ENCODE results near the gene PTGDR. TPM values are rescaled to one million over a fixed set of nuclear protein-coding genes. Genes with fewer than 3 reads are reported as not detected.

PTGDR gene, protein sequence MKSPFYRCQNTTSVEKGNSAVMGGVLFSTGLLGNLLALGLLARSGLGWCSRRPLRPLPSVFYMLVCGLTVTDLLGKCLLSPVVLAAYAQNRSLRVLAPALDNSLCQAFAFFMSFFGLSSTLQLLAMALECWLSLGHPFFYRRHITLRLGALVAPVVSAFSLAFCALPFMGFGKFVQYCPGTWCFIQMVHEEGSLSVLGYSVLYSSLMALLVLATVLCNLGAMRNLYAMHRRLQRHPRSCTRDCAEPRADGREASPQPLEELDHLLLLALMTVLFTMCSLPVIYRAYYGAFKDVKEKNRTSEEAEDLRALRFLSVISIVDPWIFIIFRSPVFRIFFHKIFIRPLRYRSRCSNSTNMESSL
- not detected for total RNA-seq (2021; ENCODE audit: unreplicated experiment)
- not detected in 2 replicates for polyA plus RNA-seq (2012)
- not detected for Bru-seq, nascent RNA
- BruChase-seq, experiment 1, labeled RNA remaining after a 6-hour chase = not detected
- BruChase-seq, experiment 2, labeled RNA remaining after a 2-hour chase = not detected
- long read RNA-seq = 0 reads

DNA sequence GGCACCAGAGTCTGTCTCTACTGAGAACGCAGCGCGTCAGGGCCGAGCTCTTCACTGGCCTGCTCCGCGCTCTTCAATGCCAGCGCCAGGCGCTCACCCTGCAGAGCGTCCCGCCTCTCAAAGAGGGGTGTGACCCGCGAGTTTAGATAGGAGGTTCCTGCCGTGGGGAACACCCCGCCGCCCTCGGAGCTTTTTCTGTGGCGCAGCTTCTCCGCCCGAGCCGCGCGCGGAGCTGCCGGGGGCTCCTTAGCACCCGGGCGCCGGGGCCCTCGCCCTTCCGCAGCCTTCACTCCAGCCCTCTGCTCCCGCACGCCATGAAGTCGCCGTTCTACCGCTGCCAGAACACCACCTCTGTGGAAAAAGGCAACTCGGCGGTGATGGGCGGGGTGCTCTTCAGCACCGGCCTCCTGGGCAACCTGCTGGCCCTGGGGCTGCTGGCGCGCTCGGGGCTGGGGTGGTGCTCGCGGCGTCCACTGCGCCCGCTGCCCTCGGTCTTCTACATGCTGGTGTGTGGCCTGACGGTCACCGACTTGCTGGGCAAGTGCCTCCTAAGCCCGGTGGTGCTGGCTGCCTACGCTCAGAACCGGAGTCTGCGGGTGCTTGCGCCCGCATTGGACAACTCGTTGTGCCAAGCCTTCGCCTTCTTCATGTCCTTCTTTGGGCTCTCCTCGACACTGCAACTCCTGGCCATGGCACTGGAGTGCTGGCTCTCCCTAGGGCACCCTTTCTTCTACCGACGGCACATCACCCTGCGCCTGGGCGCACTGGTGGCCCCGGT lies at the start of gene PTGDR:
Gene PTGDR (plus strand): TSS at position 198 of the 778 bp plus-strand sequence. CDS start 117 bp downstream, at position 315.
- Histone ChIP-seq H3K79me2 (ENCODE audit: insufficient read depth, low read length) (no peaks in the 10 kb centered on the region), H3K4me3 (replicated peaks in 1 of 2; ENCODE audit: low read depth in 1 of 2, low read length in 2 of 2) (no peak within 1 kb of the TSS), H3K4me1 (ENCODE audit: control insufficient read depth in 1 of 2, insufficient read depth in 2 of 2, low read length in 2 of 2) (no peaks in the 10 kb centered on the region), H3K36me3 (ENCODE audit: control insufficient read depth in 1 of 2, insufficient read depth in 2 of 2, low read length in 2 of 2) (no peaks in the 10 kb centered on the region), H4K20me1 (ENCODE audit: insufficient read depth) (no peaks in the 10 kb centered on the region), H2AFZ (ENCODE audit: low read depth, low read length, poor library complexity, severe bottlenecking) (no peak within 1 kb of the TSS), H3K9ac (ENCODE audit: low read length) (no peak within 1 kb of the TSS), H3K9me3 (ENCODE audit: control insufficient read depth in 1 of 2, insufficient read depth in 1 of 2, low read depth in 1 of 2, low read length in 2 of 2) (no peaks in the 10 kb centered on the region), H3K27me3 (ENCODE audit: insufficient read depth, low read length) (no peaks in the 10 kb centered on the region), H3K9me2 (ENCODE audit: insufficient read depth) (no peaks in the 10 kb centered on the region), H3K27ac (ENCODE audit: low read depth, low read length) (no peak within 1 kb of the TSS), H3K4me2 (ENCODE audit: low read length) (no peak within 1 kb of the TSS)
- DNase-seq (ENCODE audit: low read depth, low spot score) (no peak), ATAC-seq (no peak)
- TF ChIP-seq ZFX (IDR thresholded peaks at IDR 0.05) = no peak
- TF ChIP-seq, protein P1, sequence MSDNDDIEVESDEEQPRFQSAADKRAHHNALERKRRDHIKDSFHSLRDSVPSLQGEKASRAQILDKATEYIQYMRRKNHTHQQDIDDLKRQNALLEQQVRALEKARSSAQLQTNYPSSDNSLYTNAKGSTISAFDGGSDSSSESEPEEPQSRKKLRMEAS (IDR thresholded peaks at IDR 0.05) = no peak
- no peak for TF ChIP-seq CBX3 (IDR thresholded peaks at IDR 0.05; ENCODE audit: low read depth)
- TF ChIP-seq, protein P2, sequence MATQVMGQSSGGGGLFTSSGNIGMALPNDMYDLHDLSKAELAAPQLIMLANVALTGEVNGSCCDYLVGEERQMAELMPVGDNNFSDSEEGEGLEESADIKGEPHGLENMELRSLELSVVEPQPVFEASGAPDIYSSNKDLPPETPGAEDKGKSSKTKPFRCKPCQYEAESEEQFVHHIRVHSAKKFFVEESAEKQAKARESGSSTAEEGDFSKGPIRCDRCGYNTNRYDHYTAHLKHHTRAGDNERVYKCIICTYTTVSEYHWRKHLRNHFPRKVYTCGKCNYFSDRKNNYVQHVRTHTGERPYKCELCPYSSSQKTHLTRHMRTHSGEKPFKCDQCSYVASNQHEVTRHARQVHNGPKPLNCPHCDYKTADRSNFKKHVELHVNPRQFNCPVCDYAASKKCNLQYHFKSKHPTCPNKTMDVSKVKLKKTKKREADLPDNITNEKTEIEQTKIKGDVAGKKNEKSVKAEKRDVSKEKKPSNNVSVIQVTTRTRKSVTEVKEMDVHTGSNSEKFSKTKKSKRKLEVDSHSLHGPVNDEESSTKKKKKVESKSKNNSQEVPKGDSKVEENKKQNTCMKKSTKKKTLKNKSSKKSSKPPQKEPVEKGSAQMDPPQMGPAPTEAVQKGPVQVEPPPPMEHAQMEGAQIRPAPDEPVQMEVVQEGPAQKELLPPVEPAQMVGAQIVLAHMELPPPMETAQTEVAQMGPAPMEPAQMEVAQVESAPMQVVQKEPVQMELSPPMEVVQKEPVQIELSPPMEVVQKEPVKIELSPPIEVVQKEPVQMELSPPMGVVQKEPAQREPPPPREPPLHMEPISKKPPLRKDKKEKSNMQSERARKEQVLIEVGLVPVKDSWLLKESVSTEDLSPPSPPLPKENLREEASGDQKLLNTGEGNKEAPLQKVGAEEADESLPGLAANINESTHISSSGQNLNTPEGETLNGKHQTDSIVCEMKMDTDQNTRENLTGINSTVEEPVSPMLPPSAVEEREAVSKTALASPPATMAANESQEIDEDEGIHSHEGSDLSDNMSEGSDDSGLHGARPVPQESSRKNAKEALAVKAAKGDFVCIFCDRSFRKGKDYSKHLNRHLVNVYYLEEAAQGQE (IDR thresholded peaks at IDR 0.05; ENCODE audit: low read depth) = no peak
- TF ChIP-seq, protein P3, sequence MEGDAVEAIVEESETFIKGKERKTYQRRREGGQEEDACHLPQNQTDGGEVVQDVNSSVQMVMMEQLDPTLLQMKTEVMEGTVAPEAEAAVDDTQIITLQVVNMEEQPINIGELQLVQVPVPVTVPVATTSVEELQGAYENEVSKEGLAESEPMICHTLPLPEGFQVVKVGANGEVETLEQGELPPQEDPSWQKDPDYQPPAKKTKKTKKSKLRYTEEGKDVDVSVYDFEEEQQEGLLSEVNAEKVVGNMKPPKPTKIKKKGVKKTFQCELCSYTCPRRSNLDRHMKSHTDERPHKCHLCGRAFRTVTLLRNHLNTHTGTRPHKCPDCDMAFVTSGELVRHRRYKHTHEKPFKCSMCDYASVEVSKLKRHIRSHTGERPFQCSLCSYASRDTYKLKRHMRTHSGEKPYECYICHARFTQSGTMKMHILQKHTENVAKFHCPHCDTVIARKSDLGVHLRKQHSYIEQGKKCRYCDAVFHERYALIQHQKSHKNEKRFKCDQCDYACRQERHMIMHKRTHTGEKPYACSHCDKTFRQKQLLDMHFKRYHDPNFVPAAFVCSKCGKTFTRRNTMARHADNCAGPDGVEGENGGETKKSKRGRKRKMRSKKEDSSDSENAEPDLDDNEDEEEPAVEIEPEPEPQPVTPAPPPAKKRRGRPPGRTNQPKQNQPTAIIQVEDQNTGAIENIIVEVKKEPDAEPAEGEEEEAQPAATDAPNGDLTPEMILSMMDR (IDR thresholded peaks at IDR 0.05 in 2 of 3, conservative IDR thresholded peaks at IDR 0.05 in 1 of 3; ENCODE audit: borderline replicate concordance in 1 of 3, insufficient read depth in 1 of 3, low read depth in 2 of 3, low read length in 2 of 3) = no peak
- no peak for TF ChIP-seq TCF7L2 (IDR thresholded peaks at IDR 0.05; ENCODE audit: borderline replicate concordance, extremely low read depth, insufficient read depth, insufficient read length)
- no peak for TF ChIP-seq CEBPB (IDR thresholded peaks at IDR 0.05; ENCODE audit: low read depth)
- no peak for TF ChIP-seq YY1 (IDR thresholded peaks at IDR 0.05; ENCODE audit: extremely low read depth, insufficient replicate concordance, low read depth, low read length)
- TF ChIP-seq, protein P4, sequence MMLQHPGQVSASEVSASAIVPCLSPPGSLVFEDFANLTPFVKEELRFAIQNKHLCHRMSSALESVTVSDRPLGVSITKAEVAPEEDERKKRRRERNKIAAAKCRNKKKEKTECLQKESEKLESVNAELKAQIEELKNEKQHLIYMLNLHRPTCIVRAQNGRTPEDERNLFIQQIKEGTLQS (IDR thresholded peaks at IDR 0.05) = no peak
- TF ChIP-seq, protein P5, sequence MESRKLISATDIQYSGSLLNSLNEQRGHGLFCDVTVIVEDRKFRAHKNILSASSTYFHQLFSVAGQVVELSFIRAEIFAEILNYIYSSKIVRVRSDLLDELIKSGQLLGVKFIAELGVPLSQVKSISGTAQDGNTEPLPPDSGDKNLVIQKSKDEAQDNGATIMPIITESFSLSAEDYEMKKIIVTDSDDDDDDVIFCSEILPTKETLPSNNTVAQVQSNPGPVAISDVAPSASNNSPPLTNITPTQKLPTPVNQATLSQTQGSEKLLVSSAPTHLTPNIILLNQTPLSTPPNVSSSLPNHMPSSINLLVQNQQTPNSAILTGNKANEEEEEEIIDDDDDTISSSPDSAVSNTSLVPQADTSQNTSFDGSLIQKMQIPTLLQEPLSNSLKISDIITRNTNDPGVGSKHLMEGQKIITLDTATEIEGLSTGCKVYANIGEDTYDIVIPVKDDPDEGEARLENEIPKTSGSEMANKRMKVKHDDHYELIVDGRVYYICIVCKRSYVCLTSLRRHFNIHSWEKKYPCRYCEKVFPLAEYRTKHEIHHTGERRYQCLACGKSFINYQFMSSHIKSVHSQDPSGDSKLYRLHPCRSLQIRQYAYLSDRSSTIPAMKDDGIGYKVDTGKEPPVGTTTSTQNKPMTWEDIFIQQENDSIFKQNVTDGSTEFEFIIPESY (IDR thresholded peaks at IDR 0.05; ENCODE audit: extremely low read depth, insufficient replicate concordance, low read length) = no peak
- RAD21 ChIA-PET (ENCODE audit: low non-redundant PET in 1 of 2, low total read pairs in 2 of 2, uncharacterized antibody in 2 of 2, unreplicated experiment in 2 of 2) = interaction anchor here in 1 of 2 experiments (0.6 kb wide), 1 partner anchor 28 kb away, joined by 3 read pairs; no protein-coding TSS in a partner anchor
- BruUV-seq (replicated peaks) = no TSS peak
- CTCF ChIA-PET = no interaction called here
- POLR2A ChIA-PET = no interaction called here
- intact Hi-C loops (cut with micrococcal nuclease) = no loop called here

Measured in HCT116 (cell line).